HCT116 (cell line): ENCODE results near the gene PLD1. TPM values are rescaled to one million over a fixed set of nuclear protein-coding genes. Genes with fewer than 3 reads are reported as not detected.

Experiments used
- ATAC-seq: fragments of 200-7000 bp; cut with Tn5 transposase; 2 replicates; pipeline ENCODE4 v1.9.1; 2020; ENCODE audit warnings: mild to moderate bottlenecking, moderate library complexity
- BruUV-seq: library from RNA; stranded (reverse); fragments of 400-500 nt; replicated peaks from 2 replicates; lab custom pipeline; 2021; lab: Mats Ljungman, UMichigan
- CTCF ChIA-PET: fragments of 300-600 bp; sonication (Branson Sonifier 250); formaldehyde crosslinking; loops from one replicate; lab custom pipeline; 2021; ENCODE audit warnings: antibody characterized with exemption; lab: Charles Lee
- POLR2A ChIA-PET: fragments of 300-600, 350-600 bp; sonication (Branson Sonifier 250); formaldehyde crosslinking; loops from one replicate; lab custom pipeline; 2021; ENCODE audit warnings: antibody characterized with exemption; lab: Charles Lee
- RAD21 ChIA-PET, 2 experiments: fragments of 300-600 bp; sonication (Branson Sonifier 250); formaldehyde crosslinking; loops; one replicate each; lab custom pipeline; 2023; ENCODE audit warnings: low total read pairs in 2 of 2; ENCODE audit not compliant: uncharacterized antibody in 2 of 2, unreplicated experiment in 2 of 2, low non-redundant PET in 1 of 2; lab: Charles Lee
- DNase-seq: peaks from one replicate; pipeline ENCODE4 v3.0.0-alpha.2; 2010; ENCODE audit warnings: low read depth, low spot score
- H2AFZ ChIP-seq: fragments of 200-600 bp; shearing (Covaris generic), sonication (generic); 2 replicates; pipeline ENCODE4 v1.6.1; 2017; ENCODE audit warnings: low read depth, mixed run types, mixed read lengths, antibody characterized with exemption, low read length; ENCODE audit not compliant: poor library complexity, severe bottlenecking
- H3K27ac ChIP-seq: 2 replicates; pipeline ENCODE4 v1.5.1; 2012; ENCODE audit warnings: low read depth, low read length
- H3K27me3 ChIP-seq: fragments of 200-600 bp; sonication (generic); 2 replicates; pipeline ENCODE4 v1.6.1; 2016; ENCODE audit warnings: mixed run types, low read length, mixed read lengths; ENCODE audit not compliant: insufficient read depth
- H3K36me3 ChIP-seq, 2 experiments: fragments of 200-500 bp in 1 of 2; fragments of 200-600 bp in 1 of 2; sonication (Bioruptor generic) in 1 of 2; sonication (generic) in 1 of 2; 2 replicates each; pipeline versions ENCODE4 v1.5.1 to v1.6.1; 2014 to 2016; ENCODE audit warnings: low read length in 2 of 2, inconsistent platforms in 1 of 2, mixed read lengths in 1 of 2, mixed run types in 1 of 2; ENCODE audit not compliant: insufficient read depth in 2 of 2, control insufficient read depth in 1 of 2
- H3K4me1 ChIP-seq, 2 experiments: fragments of 200-600 bp in 1 of 2; sonication (generic) in 1 of 2; 2 replicates each; pipeline versions ENCODE4 v1.5.1 to v1.6.1; 2012 to 2017; ENCODE audit warnings: low read length in 2 of 2, inconsistent platforms in 1 of 2, mild to moderate bottlenecking in 1 of 2, mixed read lengths in 1 of 2, mixed run types in 1 of 2, moderate library complexity in 1 of 2; ENCODE audit not compliant: insufficient read depth in 2 of 2, control insufficient read depth in 1 of 2
- H3K4me2 ChIP-seq: fragments of 200-600 bp; sonication (generic); 2 replicates; pipeline ENCODE4 v1.6.1; 2017; ENCODE audit warnings: mixed run types, low read length, mixed read lengths
- H3K4me3 ChIP-seq, 2 experiments: fragments of 200-600 bp in 1 of 2; sonication (generic) in 1 of 2; replicated peaks in 1 of 2; 2 replicates each; pipeline ENCODE4 v1.5.1; 2011 to 2016; ENCODE audit warnings: low read length in 2 of 2, control low read depth in 1 of 2, low read depth in 1 of 2, mild to moderate bottlenecking in 1 of 2, mixed read lengths in 1 of 2, mixed run types in 1 of 2
- H3K79me2 ChIP-seq: fragments of 200-600 bp; sonication (generic); 2 replicates; pipeline ENCODE4 v1.6.1; 2017; ENCODE audit warnings: mild to moderate bottlenecking, mixed run types, low read length, moderate library complexity, mixed read lengths; ENCODE audit not compliant: insufficient read depth
- H3K9ac ChIP-seq: fragments of 200-600 bp; sonication (generic); 2 replicates; pipeline ENCODE4 v1.6.1; 2016; ENCODE audit warnings: low read length, mixed read lengths
- H3K9me2 ChIP-seq: fragments of 200-600 bp; sonication (generic), shearing (Covaris generic); 2 replicates; pipeline ENCODE4 v1.6.1; 2017; ENCODE audit warnings: mixed run types, mild to moderate bottlenecking, moderate library complexity; ENCODE audit not compliant: insufficient read depth
- H3K9me3 ChIP-seq, 2 experiments: fragments of 200-500 bp in 1 of 2; fragments of 200-600 bp in 1 of 2; sonication (Bioruptor generic) in 1 of 2; sonication (generic) in 1 of 2; 2 replicates each; pipeline ENCODE4 v1.6.1; 2014 to 2017; ENCODE audit warnings: low read length in 2 of 2, mixed read lengths in 2 of 2, inconsistent platforms in 1 of 2, low read depth in 1 of 2, mild to moderate bottlenecking in 1 of 2, mixed run types in 1 of 2, moderate library complexity in 1 of 2; ENCODE audit not compliant: control insufficient read depth in 1 of 2, insufficient read depth in 1 of 2
- H4K20me1 ChIP-seq: fragments of 200-600 bp; sonication (generic), shearing (Covaris generic); 2 replicates; pipeline ENCODE4 v1.6.1; 2017; ENCODE audit warnings: mixed run types, mild to moderate bottlenecking, moderate library complexity; ENCODE audit not compliant: insufficient read depth
- ATF3 ChIP-seq: IDR thresholded peaks from 2 replicates; pipeline ENCODE4 v1.6.1; 2012
- CBX3 ChIP-seq: IDR thresholded peaks from 2 replicates; pipeline ENCODE4 v1.6.1; 2012; ENCODE audit warnings: low read depth
- CEBPB ChIP-seq: IDR thresholded peaks from 2 replicates; pipeline ENCODE4 v1.6.1; 2012; ENCODE audit warnings: low read depth
- CTCF ChIP-seq, 3 experiments: fragments of 200-600 bp in 1 of 3; sonication (generic) in 1 of 3; IDR thresholded peaks in 2 of 3; conservative IDR thresholded peaks in 1 of 3; 2 replicates each; pipeline ENCODE4 v1.5.1; 2012 to 2017; ENCODE audit warnings: low read depth in 2 of 3, low read length in 2 of 3, antibody characterized with exemption in 1 of 3, borderline replicate concordance in 1 of 3, control low read depth in 1 of 3, mild to moderate bottlenecking in 1 of 3, mixed read lengths in 1 of 3, mixed run types in 1 of 3, moderate library complexity in 1 of 3; ENCODE audit not compliant: insufficient read depth in 1 of 3
- EGR1 ChIP-seq: IDR thresholded peaks from 2 replicates; pipeline ENCODE4 v1.6.1; 2012; ENCODE audit warnings: low read depth
- EZH2 ChIP-seq: fragments of 200-600 bp; sonication (generic); IDR thresholded peaks from 2 replicates; pipeline ENCODE4 v1.6.1; 2017; ENCODE audit warnings: antibody characterized with exemption, mixed run types
- JUND ChIP-seq: IDR thresholded peaks from 2 replicates; pipeline ENCODE4 v1.6.1; 2012
- MAX ChIP-seq: IDR thresholded peaks from 2 replicates; pipeline ENCODE4 v1.6.1; 2012
- POLR2A ChIP-seq: IDR thresholded peaks from 2 replicates; pipeline ENCODE4 v1.7.0; 2011; ENCODE audit warnings: borderline replicate concordance; ENCODE audit not compliant: insufficient read depth, insufficient read length; ENCODE audit errors: extremely low read depth
- POLR2AphosphoS5 ChIP-seq: IDR thresholded peaks from 2 replicates; pipeline ENCODE4 v1.6.1; 2011; ENCODE audit warnings: mild to moderate bottlenecking, low read depth, low read length, moderate library complexity
- RAD21 ChIP-seq: IDR thresholded peaks from 2 replicates; pipeline ENCODE4 v1.6.1; 2012; ENCODE audit warnings: low read depth, mild to moderate bottlenecking
- REST ChIP-seq: IDR thresholded peaks from 2 replicates; pipeline ENCODE4 v1.6.1; 2012; ENCODE audit warnings: low read depth
- YY1 ChIP-seq: IDR thresholded peaks from 2 replicates; pipeline ENCODE4 v1.6.1; 2011; ENCODE audit warnings: low read length, low read depth, moderate library complexity, mild to moderate bottlenecking; ENCODE audit not compliant: insufficient replicate concordance; ENCODE audit errors: extremely low read depth
- ZFX ChIP-seq: fragments of 450-650 bp; IDR thresholded peaks from 2 replicates; pipeline ENCODE4 v1.6.1; 2017
- intact Hi-C: fragments of 100-400 bp; cut with micrococcal nuclease; formaldehyde crosslinking; loops from 2 replicates; pipeline ENCODE4 v1.10.0; 2022
- total RNA-seq: library from RNA; stranded (reverse); gene quantifications from one replicate; pipeline ENCODE4 v1.2.1, GENCODE V29; 2021; ENCODE audit not compliant: unreplicated experiment

PLD1 gene
- total RNA-seq, 1 experiment from 2014 or later: 8.4 TPM

- Histone ChIP-seq H3K4me3 (no peak overlapping the region), H3K9ac (no peak overlapping the region), H3K9me3 (no peaks in the 10 kb centered on the region), H3K27me3 (0 out of 2 replicates have a peak, but pooled peaks cover 5% of the 10 kb centered on the region), H3K27ac (no peak overlapping the region), H2AFZ (no peak overlapping the region), H3K36me3 (no peaks in the 10 kb centered on the region), H3K79me2 (no peaks in the 10 kb centered on the region), H3K4me1 (no peaks in the 10 kb centered on the region), H4K20me1 (no peaks in the 10 kb centered on the region), H3K9me2 (no peaks in the 10 kb centered on the region), H3K4me2 (no peak overlapping the region)
- intact Hi-C loops: no loop called here
- POLR2A ChIA-PET: no interaction called here
- RAD21 ChIA-PET: no interaction called here
- ATAC-seq (no peak), DNase-seq (no peak)
- no TSS peak for BruUV-seq
- no peak for TF ChIP-seq RAD21
- TF ChIP-seq CEBPB: no peak
- no peak for TF ChIP-seq REST
- TF ChIP-seq EGR1: no peak
- TF ChIP-seq POLR2A: no peak
- no peak for TF ChIP-seq ATF3
- CTCF ChIA-PET: no interaction called here
These were observed 27.7 kb downstream of the PLD1 start for GRCh38 chr3:171782617-171783016.

GRCh38 chr3:171781711-171782127 is 28.6 kb downstream of the PLD1 start:
- Histone ChIP-seq H3K4me3 (no peak overlapping the region), H3K9me2 (no peaks in the 10 kb centered on the region), H3K4me1 (no peaks in the 10 kb centered on the region), H3K9ac (no peak overlapping the region), H3K9me3 (no peaks in the 10 kb centered on the region), H3K36me3 (no peaks in the 10 kb centered on the region), H2AFZ (no peak overlapping the region), H3K27me3 (0 out of 2 replicates have a peak, but pooled peaks cover 5% of the 10 kb centered on the region), H3K4me2 (no peak overlapping the region), H3K79me2 (no peaks in the 10 kb centered on the region), H4K20me1 (no peaks in the 10 kb centered on the region), H3K27ac (no peak overlapping the region)
- BruUV-seq: no TSS peak
- DNase-seq (no peak), ATAC-seq (no peak)
- ChIA-PET RAD21 (no interaction called here), CTCF (interaction anchor here (1.0 to 1.7 kb wide), 3 partner anchors 9 to 48 kb away, joined by 3 to 4 read pairs (median 3); no protein-coding TSS in a partner anchor), POLR2A (no interaction called here)
- intact Hi-C loops: no loop called here
- TF ChIP-seq YY1: no peak
- TF ChIP-seq CBX3: no peak
- TF ChIP-seq ZFX: no peak
- no peak for TF ChIP-seq POLR2AphosphoS5
- no peak for TF ChIP-seq MAX
- TF ChIP-seq JUND: no peak
- no peak for TF ChIP-seq CTCF (IDR thresholded peaks at IDR 0.05 in 2 of 3, conservative IDR thresholded peaks at IDR 0.05 in 1 of 3; ENCODE audit: borderline replicate concordance in 1 of 3, insufficient read depth in 1 of 3, low read depth in 2 of 3, low read length in 2 of 3)
- no peak for TF ChIP-seq EZH2
